Lung (tissue), 12 donors: ENCODE data around the gene SPIRE1. TPM values are rescaled to one million over a fixed set of nuclear protein-coding genes. Genes with fewer than 3 reads are reported as not detected.
A peak's percentile ranks its signal among the peaks of the same experiment; 100 is the strongest.

Source experiments
- ATAC-seq: fragments of 200-7000 bp; cut with Tn5 transposase; one replicate; pipeline ENCODE4 v1.9.1; 2020; ENCODE audit warnings: moderate number of reproducible peaks; ENCODE audit not compliant: insufficient read depth, low FRiP score
- DNase-seq, 3 donors: peaks; one replicate each; pipeline ENCODE4 v3.0.0-alpha.2; 2013 to 2017
- H3K27ac ChIP-seq, 2 donors: one replicate each; pipeline ENCODE4 v1.5.1; 2013; ENCODE audit warnings: mild to moderate bottlenecking in 2 of 2, moderate library complexity in 2 of 2, control low read depth in 1 of 2, inconsistent platforms in 1 of 2, low read depth in 1 of 2, low read length in 1 of 2
- H3K27me3 ChIP-seq, 3 donors: one replicate each; pipeline ENCODE4 v1.5.1; 2013; ENCODE audit warnings: low read length in 2 of 3; ENCODE audit not compliant: control insufficient read depth in 3 of 3, insufficient read depth in 3 of 3
- H3K36me3 ChIP-seq, 4 donors: one replicate each; pipeline ENCODE4 v1.5.1; 2013; ENCODE audit warnings: low read length in 4 of 4, mild to moderate bottlenecking in 1 of 4, moderate library complexity in 1 of 4; ENCODE audit not compliant: control insufficient read depth in 4 of 4, insufficient read depth in 4 of 4
- H3K4me1 ChIP-seq, 5 donors: one replicate each; pipeline ENCODE4 v1.5.1; 2013; ENCODE audit warnings: low read length in 5 of 5, mild to moderate bottlenecking in 2 of 5, moderate library complexity in 1 of 5; ENCODE audit not compliant: control insufficient read depth in 5 of 5, insufficient read depth in 5 of 5
- H3K4me3 ChIP-seq: one replicate; pipeline ENCODE4 v1.5.1; 2013; ENCODE audit warnings: mild to moderate bottlenecking, control low read depth, moderate library complexity
- H3K9ac ChIP-seq, 2 donors: one replicate each; pipeline ENCODE4 v1.5.1; 2013; ENCODE audit warnings: low read length in 2 of 2, control low read depth in 1 of 2; ENCODE audit not compliant: insufficient read depth in 1 of 2
- H3K9me3 ChIP-seq, 4 donors: one replicate each; pipeline ENCODE4 v1.5.1; 2013; ENCODE audit warnings: low read length in 3 of 4, mild to moderate bottlenecking in 1 of 4, moderate library complexity in 1 of 4; ENCODE audit not compliant: control insufficient read depth in 4 of 4, insufficient read depth in 3 of 4
- CTCF ChIP-seq: IDR thresholded peaks from 2 replicates; pipeline ENCODE4 v1.5.1; 2012; ENCODE audit warnings: mild to moderate bottlenecking; ENCODE audit errors: control extremely low read depth, extremely low read depth
- whole genome bisulfite sequencing, 2 donors: extraction: QIAGEN DNeasy Blood & Tissue Kit; methylation state at CpG; one replicate each; pipeline ENCODE4 v1.1.7; 2013; 5-methylcytosine and 5-hydroxymethylcytosine counted together
- polyA plus RNA-seq, 2 donors: library from polyadenylated mRNA; stranded (reverse); fragments of 200-250 nt; gene quantifications; one replicate each; pipeline ENCODE4 v1.2.1, GENCODE V29; 2013
- total RNA-seq, 2 donors: library from RNA; depleted of rRNA in 1 of 2; stranded (reverse); fragments of >200 nt in 1 of 2; gene quantifications; one replicate each; pipeline ENCODE4 v1.2.1, GENCODE V29; 2014 to 2021
- donor health status: control.
- donor health status: control.
- donor health status: Bipolar disorder and iron deficiency.
- donor health status: healthy.
- donor health status: DM: yes; HTN: yes; CAD: no.

The SPIRE1 gene
- total and polyA plus RNA-seq, 4 donors, result 8.7 to 34.0 (median 14.8) TPM

- Histone ChIP-seq H3K4me3 (no peak overlapping the region), H3K27me3 (no peaks in the 10 kb centered on the region), H3K4me1 (peaks cover 0 to 6% (median 0%) of the 10 kb centered on the region in 5 donors), H3K27ac (no peak overlapping the region), H3K9me3 (no peaks in the 10 kb centered on the region), H3K9ac (no peak overlapping the region), H3K36me3 (no peaks in the 10 kb centered on the region)
- TF ChIP-seq CTCF, result no peak
- 100% methylated on average over 1 of the region's 1 CpG for WGBS, 2 donors
- ATAC-seq (no peak), DNase-seq (no peak)
Observed at GRCh38 chr18:12577848-12578247, 80.1 kb downstream of the SPIRE1 start.

GRCh38 chr18:12574494-12575185 lies 83.3 kb downstream of the SPIRE1 start:
- Histone ChIP-seq H3K27ac (no peak overlapping the region), H3K36me3 (no peaks in the 10 kb centered on the region), H3K9me3 (no peaks in the 10 kb centered on the region), H3K9ac (no peak overlapping the region), H3K4me1 (peaks cover 0 to 12% (median 0%) of the 10 kb centered on the region in 5 donors), H3K27me3 (no peaks in the 10 kb centered on the region), H3K4me3 (no peak overlapping the region)
- TF ChIP-seq CTCF, result no peak
- ATAC-seq (peak; percentile 19), DNase-seq (no peak)
- 55 to 68% methylated on average over 2 of the region's 2 CpGs for WGBS, 2 donors

GRCh38 chr18:12571630-12572029 lies 86.3 kb downstream of the SPIRE1 start:
- Histone ChIP-seq H3K4me1 (peaks cover 0 to 12% (median 0%) of the 10 kb centered on the region in 5 donors), H3K9me3 (no peaks in the 10 kb centered on the region), H3K9ac (no peak overlapping the region), H3K4me3 (no peak overlapping the region), H3K27ac (no peak overlapping the region), H3K27me3 (no peaks in the 10 kb centered on the region), H3K36me3 (no peaks in the 10 kb centered on the region)
- DNase-seq (no peak), ATAC-seq (no peak)
- 94 to 96% methylated on average over 2 of the region's 2 CpGs for WGBS, 2 donors
- no peak for TF ChIP-seq CTCF

GRCh38 chr18:12569791-12570190 lies 88.1 kb downstream of the SPIRE1 start:
- no peaks in the 10 kb centered on the region for H3K27me3 ChIP-seq
- no peak for TF ChIP-seq CTCF
- H3K9ac ChIP-seq, result no peak overlapping the region
- no peaks in the 10 kb centered on the region for H3K9me3 ChIP-seq
- no peak overlapping the region for H3K27ac ChIP-seq
- peaks cover 0 to 11% (median 0%) of the 10 kb centered on the region in 5 donors for H3K4me1 ChIP-seq
- WGBS, 2 donors, result 63 to 88% methylated on average over 2 of the region's 2 CpGs
- H3K4me3 ChIP-seq, result no peak overlapping the region
- H3K36me3 ChIP-seq, result no peaks in the 10 kb centered on the region
- ATAC-seq, result no peak
- no peak for DNase-seq
